ENCODE measurements around the gene RBPJL. TPM values are rescaled to one million over a fixed set of nuclear protein-coding genes. Genes with fewer than 3 reads are reported as not detected.

RBPJL gene
- total and polyA plus RNA-seq, 2 of the 13 experiments (the other 11 are each of a cell fraction or from before 2014, with no cell fraction given), result not detected

GRCh38 chr20:45363611-45364492, 57.2 kb downstream of the RBPJL start (continued):
- TF ChIP-seq ELK4 (CRISPR knock-in tag; IDR thresholded peaks at IDR 0.05; ENCODE audit: borderline replicate concordance) (0 out of 2 replicates have a peak, but pooled peaks have one; percentile 58), PREB (CRISPR knock-in tag; IDR thresholded peaks at IDR 0.05) (no peak), RNF2 (conservative IDR thresholded peaks at IDR 0.05; ENCODE audit: low read depth) (no peak), SNAPC2 (CRISPR knock-in tag; IDR thresholded peaks at IDR 0.05) (no peak), SAFB2 (CRISPR knock-in tag; IDR thresholded peaks at IDR 0.05; ENCODE audit: borderline replicate concordance, low read depth) (no peak)
- TF ChIP-seq, protein P1, sequence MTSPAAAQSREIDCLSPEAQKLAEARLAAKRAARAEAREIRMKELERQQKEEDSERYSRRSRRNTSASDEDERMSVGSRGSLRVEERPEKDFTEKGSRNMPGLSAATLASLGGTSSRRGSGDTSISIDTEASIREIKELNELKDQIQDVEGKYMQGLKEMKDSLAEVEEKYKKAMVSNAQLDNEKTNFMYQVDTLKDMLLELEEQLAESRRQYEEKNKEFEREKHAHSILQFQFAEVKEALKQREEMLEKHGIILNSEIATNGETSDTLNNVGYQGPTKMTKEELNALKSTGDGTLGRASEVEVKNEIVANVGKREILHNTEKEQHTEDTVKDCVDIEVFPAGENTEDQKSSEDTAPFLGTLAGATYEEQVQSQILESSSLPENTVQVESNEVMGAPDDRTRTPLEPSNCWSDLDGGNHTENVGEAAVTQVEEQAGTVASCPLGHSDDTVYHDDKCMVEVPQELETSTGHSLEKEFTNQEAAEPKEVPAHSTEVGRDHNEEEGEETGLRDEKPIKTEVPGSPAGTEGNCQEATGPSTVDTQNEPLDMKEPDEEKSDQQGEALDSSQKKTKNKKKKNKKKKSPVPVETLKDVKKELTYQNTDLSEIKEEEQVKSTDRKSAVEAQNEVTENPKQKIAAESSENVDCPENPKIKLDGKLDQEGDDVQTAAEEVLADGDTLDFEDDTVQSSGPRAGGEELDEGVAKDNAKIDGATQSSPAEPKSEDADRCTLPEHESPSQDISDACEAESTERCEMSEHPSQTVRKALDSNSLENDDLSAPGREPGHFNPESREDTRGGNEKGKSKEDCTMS (CRISPR knock-in tag; conservative IDR thresholded peaks at IDR 0.05), result no peak
- TF ChIP-seq, protein P2, sequence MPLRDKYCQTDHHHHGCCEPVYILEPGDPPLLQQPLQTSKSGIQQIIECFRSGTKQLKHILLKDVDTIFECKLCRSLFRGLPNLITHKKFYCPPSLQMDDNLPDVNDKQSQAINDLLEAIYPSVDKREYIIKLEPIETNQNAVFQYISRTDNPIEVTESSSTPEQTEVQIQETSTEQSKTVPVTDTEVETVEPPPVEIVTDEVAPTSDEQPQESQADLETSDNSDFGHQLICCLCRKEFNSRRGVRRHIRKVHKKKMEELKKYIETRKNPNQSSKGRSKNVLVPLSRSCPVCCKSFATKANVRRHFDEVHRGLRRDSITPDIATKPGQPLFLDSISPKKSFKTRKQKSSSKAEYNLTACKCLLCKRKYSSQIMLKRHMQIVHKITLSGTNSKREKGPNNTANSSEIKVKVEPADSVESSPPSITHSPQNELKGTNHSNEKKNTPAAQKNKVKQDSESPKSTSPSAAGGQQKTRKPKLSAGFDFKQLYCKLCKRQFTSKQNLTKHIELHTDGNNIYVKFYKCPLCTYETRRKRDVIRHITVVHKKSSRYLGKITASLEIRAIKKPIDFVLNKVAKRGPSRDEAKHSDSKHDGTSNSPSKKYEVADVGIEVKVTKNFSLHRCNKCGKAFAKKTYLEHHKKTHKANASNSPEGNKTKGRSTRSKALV (CRISPR knock-in tag; IDR thresholded peaks at IDR 0.05), result peak; percentile 4; the same call in 1 of the 2 replicates
- TF ChIP-seq, protein P3, sequence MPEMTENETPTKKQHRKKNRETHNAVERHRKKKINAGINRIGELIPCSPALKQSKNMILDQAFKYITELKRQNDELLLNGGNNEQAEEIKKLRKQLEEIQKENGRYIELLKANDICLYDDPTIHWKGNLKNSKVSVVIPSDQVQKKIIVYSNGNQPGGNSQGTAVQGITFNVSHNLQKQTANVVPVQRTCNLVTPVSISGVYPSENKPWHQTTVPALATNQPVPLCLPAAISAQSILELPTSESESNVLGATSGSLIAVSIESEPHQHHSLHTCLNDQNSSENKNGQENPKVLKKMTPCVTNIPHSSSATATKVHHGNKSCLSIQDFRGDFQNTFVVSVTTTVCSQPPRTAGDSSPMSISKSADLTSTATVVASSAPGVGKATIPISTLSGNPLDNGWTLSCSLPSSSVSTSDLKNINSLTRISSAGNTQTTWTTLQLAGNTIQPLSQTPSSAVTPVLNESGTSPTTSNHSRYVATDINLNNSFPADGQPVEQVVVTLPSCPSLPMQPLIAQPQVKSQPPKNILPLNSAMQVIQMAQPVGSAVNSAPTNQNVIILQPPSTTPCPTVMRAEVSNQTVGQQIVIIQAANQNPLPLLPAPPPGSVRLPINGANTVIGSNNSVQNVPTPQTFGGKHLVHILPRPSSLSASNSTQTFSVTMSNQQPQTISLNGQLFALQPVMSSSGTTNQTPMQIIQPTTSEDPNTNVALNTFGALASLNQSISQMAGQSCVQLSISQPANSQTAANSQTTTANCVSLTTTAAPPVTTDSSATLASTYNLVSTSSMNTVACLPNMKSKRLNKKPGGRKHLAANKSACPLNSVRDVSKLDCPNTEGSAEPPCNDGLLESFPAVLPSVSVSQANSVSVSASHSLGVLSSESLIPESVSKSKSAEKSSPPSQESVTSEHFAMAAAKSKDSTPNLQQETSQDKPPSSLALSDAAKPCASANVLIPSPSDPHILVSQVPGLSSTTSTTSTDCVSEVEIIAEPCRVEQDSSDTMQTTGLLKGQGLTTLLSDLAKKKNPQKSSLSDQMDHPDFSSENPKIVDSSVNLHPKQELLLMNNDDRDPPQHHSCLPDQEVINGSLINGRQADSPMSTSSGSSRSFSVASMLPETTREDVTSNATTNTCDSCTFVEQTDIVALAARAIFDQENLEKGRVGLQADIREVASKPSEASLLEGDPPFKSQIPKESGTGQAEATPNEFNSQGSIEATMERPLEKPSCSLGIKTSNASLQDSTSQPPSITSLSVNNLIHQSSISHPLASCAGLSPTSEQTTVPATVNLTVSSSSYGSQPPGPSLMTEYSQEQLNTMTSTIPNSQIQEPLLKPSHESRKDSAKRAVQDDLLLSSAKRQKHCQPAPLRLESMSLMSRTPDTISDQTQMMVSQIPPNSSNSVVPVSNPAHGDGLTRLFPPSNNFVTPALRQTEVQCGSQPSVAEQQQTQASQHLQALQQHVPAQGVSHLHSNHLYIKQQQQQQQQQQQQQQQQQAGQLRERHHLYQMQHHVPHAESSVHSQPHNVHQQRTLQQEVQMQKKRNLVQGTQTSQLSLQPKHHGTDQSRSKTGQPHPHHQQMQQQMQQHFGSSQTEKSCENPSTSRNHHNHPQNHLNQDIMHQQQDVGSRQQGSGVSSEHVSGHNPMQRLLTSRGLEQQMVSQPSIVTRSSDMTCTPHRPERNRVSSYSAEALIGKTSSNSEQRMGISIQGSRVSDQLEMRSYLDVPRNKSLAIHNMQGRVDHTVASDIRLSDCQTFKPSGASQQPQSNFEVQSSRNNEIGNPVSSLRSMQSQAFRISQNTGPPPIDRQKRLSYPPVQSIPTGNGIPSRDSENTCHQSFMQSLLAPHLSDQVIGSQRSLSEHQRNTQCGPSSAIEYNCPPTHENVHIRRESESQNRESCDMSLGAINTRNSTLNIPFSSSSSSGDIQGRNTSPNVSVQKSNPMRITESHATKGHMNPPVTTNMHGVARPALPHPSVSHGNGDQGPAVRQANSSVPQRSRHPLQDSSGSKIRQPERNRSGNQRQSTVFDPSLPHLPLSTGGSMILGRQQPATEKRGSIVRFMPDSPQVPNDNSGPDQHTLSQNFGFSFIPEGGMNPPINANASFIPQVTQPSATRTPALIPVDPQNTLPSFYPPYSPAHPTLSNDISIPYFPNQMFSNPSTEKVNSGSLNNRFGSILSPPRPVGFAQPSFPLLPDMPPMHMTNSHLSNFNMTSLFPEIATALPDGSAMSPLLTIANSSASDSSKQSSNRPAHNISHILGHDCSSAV (CRISPR knock-in tag; IDR thresholded peaks at IDR 0.05; ENCODE audit: borderline replicate concordance), result no peak

All from HepG2 (cell line).